ENCODE data around the gene RASA2.
A peak's percentile ranks its signal among the peaks of the same experiment; 100 is the strongest.

RASA2 gene

GRCh38 chr3:141652349-141652748 lies 165.5 kb downstream of the RASA2 start:
- H3K27ac ChIP-seq = no peak overlapping the region
- no peak for TF ChIP-seq CTCF (conservative IDR thresholded peaks at IDR 0.05; ENCODE audit: low read depth)
- CTCF ChIA-PET = interaction anchor here (0.6 kb wide), 1 partner anchor 223 kb away, joined by 3 read pairs; no protein-coding TSS in a partner anchor
- DNase-seq (ENCODE audit: low spot score) = no peak
- POLR2A ChIA-PET (ENCODE audit: low non-redundant PET) = no interaction called here

GRCh38 chr3:141653847-141654246 lies 167.0 kb downstream of the RASA2 start:
- POLR2A ChIA-PET (ENCODE audit: low non-redundant PET) = no interaction called here
- TF ChIP-seq CTCF (conservative IDR thresholded peaks at IDR 0.05; ENCODE audit: low read depth) = no peak
- DNase-seq (ENCODE audit: low spot score) = no peak
- CTCF ChIA-PET = no interaction called here
- H3K27ac ChIP-seq = no peak overlapping the region

- no peak for DNase-seq (ENCODE audit: low spot score)
- H3K27ac ChIP-seq = no peak overlapping the region
- ChIA-PET CTCF (no interaction called here), POLR2A (ENCODE audit: low non-redundant PET) (no interaction called here)
- TF ChIP-seq CTCF (conservative IDR thresholded peaks at IDR 0.05; ENCODE audit: low read depth) = no peak
Measured at GRCh38 chr3:141655801-141656200, 169.0 kb downstream of the RASA2 start.

- ChIA-PET POLR2A (ENCODE audit: low non-redundant PET) (no interaction called here), CTCF (no interaction called here)
- DNase-seq (ENCODE audit: low spot score) = peak; percentile 38
- TF ChIP-seq CTCF (conservative IDR thresholded peaks at IDR 0.05; ENCODE audit: low read depth) = no peak
- no peak overlapping the region for H3K27ac ChIP-seq
Measured at GRCh38 chr3:141656771-141657170, 169.9 kb downstream of the RASA2 start.

GRCh38 chr3:141657516-141657915 lies 170.7 kb downstream of the RASA2 start:
- no peak overlapping the region for H3K27ac ChIP-seq
- no peak for DNase-seq (ENCODE audit: low spot score)
- CTCF ChIA-PET = no interaction called here
- POLR2A ChIA-PET (ENCODE audit: low non-redundant PET) = no interaction called here
- no peak for TF ChIP-seq CTCF (conservative IDR thresholded peaks at IDR 0.05; ENCODE audit: low read depth)

GRCh38 chr3:141659821-141660613 lies 173.2 kb downstream of the RASA2 start:
- CTCF ChIA-PET = interaction anchor here (0.6 kb wide), 3 partner anchors 35 to 1504 kb away, joined by 3 to 6 read pairs (median 3); no protein-coding TSS in a partner anchor
- no peak overlapping the region for H3K27ac ChIP-seq
- no peak for TF ChIP-seq CTCF (conservative IDR thresholded peaks at IDR 0.05; ENCODE audit: low read depth)
- POLR2A ChIA-PET (ENCODE audit: low non-redundant PET) = no interaction called here
- DNase-seq (ENCODE audit: low spot score) = peak; percentile 34
